HEK293T (cell line): ENCODE results near the gene CCNI2.

ENCODE experiments used
- BHLHE40 ChIP-seq: fragments of 450-650 bp; IDR thresholded peaks from 2 replicates; pipeline ENCODE4 v1.6.1; 2016; ENCODE audit warnings: mild to moderate bottlenecking, moderate library complexity, borderline replicate concordance
- ELF4 ChIP-seq: fragments of 450-650 bp; IDR thresholded peaks from 2 replicates; pipeline ENCODE4 v1.6.1; 2017; ENCODE audit warnings: antibody characterized with exemption
- FOXA1 ChIP-seq: fragments of 450-650 bp; IDR thresholded peaks from 2 replicates; pipeline ENCODE4 v1.6.1; 2016; ENCODE audit warnings: mild to moderate bottlenecking
- PKNOX1 ChIP-seq: fragments of 450-650 bp; IDR thresholded peaks from 2 replicates; pipeline ENCODE4 v1.6.1; 2016
- SP1 ChIP-seq: fragments of 450-650 bp; IDR thresholded peaks from 2 replicates; pipeline ENCODE4 v1.6.1; 2017

DNA sequence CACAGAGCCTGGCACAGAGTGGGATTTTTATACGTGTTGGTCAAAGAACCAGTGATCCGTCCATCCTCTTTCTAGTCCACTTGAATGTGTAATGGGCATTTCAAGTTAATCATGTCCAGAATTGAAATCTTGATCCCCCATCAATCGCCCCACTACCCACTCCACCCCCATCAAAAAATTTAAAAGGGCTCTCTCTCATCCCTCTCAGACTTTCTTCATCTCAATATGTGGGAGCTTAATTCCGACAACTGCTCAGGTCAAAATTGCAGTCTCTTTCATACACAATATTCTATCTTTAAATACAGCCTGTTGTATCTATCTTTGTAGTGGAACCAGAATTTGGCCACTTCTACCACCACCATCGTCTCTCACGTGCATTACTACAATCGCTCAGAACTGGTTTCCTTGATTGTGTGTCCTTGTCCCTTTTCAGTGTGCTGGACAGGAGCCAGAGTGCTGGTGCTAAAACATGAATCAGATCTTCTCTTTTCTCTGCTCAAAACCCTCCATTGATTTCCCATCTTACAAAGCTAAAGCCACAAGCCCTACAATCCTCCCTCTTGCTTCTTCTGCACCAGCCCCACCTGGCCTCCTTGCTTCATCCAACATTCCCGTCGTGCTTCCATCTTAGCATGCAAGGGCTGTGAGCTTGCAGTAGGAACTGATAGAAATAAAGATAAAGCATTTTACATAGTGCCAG, 9.1 kb upstream of the CCNI2 start:
- TF ChIP-seq ELF4 (no peak), PKNOX1 (no peak), BHLHE40 (no peak), FOXA1 (no peak), SP1 (no peak)
